HEK293 (cell line): ENCODE measurements around the gene MUC4.

Experiments used
- BCL11A ChIP-seq: fragments of 450-650 bp; formaldehyde crosslinking; IDR thresholded peaks from 2 replicates; pipeline ENCODE4 v1.5.1; 2016; ENCODE audit warnings: low read depth, missing biosample characterization, missing genetic modification characterization
- FEZF1 ChIP-seq: fragments of 450-650 bp; formaldehyde crosslinking; IDR thresholded peaks from 2 replicates; pipeline ENCODE4 v1.5.1; 2016; ENCODE audit warnings: missing biosample characterization, missing genetic modification characterization
- KLF16 ChIP-seq: fragments of 450-650 bp; formaldehyde crosslinking; IDR thresholded peaks from 2 replicates; pipeline ENCODE4 v1.5.1; 2017; ENCODE audit warnings: missing biosample characterization, missing genetic modification characterization
- ZBTB21 ChIP-seq: fragments of 450-650 bp; formaldehyde crosslinking; IDR thresholded peaks from 2 replicates; pipeline ENCODE4 v1.5.1; 2017; ENCODE audit warnings: missing biosample characterization, missing genetic modification characterization
- ZBTB7A ChIP-seq: fragments of 450-650 bp; formaldehyde crosslinking; IDR thresholded peaks from 2 replicates; pipeline ENCODE4 v1.5.1; 2016; ENCODE audit warnings: low read depth, missing biosample characterization, missing genetic modification characterization
- ZBTB8A ChIP-seq: fragments of 450-650 bp; formaldehyde crosslinking; IDR thresholded peaks from 2 replicates; pipeline ENCODE4 v1.5.1; 2016; ENCODE audit warnings: missing biosample characterization, missing genetic modification characterization
- ZFP37 ChIP-seq: fragments of 450-650 bp; formaldehyde crosslinking; IDR thresholded peaks from 2 replicates; pipeline ENCODE4 v1.5.1; 2016; ENCODE audit warnings: missing biosample characterization, missing genetic modification characterization
- ZNF274 ChIP-seq, 2 experiments: fragments of 200-500 bp in 1 of 2; fragments of 450-650 bp in 1 of 2; sonication (Bioruptor generic) in 1 of 2; formaldehyde crosslinking in 1 of 2; IDR thresholded peaks; 2 replicates each; pipeline versions ENCODE4 v1.5.1 to v1.6.1; 2014 to 2016; ENCODE audit warnings: borderline replicate concordance in 1 of 2, inconsistent platforms in 1 of 2, low read length in 1 of 2, missing biosample characterization in 1 of 2, missing genetic modification characterization in 1 of 2
- ZNF404 ChIP-seq: fragments of 450-650 bp; formaldehyde crosslinking; IDR thresholded peaks from 2 replicates; pipeline ENCODE4 v1.5.1; 2017; ENCODE audit warnings: missing biosample characterization, missing genetic modification characterization
- TF ChIP-seq, protein P1 (sequence below): fragments of 450-650 bp; formaldehyde crosslinking; IDR thresholded peaks from 2 replicates; pipeline ENCODE4 v1.5.1; 2016; ENCODE audit warnings: missing biosample characterization, missing genetic modification characterization
- TF ChIP-seq, protein P2 (sequence below): fragments of 450-650 bp; formaldehyde crosslinking; IDR thresholded peaks from 2 replicates; pipeline ENCODE4 v1.5.1; 2016; ENCODE audit warnings: missing biosample characterization, missing genetic modification characterization
- TF ChIP-seq, protein P3 (sequence below): fragments of 450-650 bp; formaldehyde crosslinking; IDR thresholded peaks from 2 replicates; pipeline ENCODE4 v1.5.1; 2016; ENCODE audit warnings: missing biosample characterization, missing genetic modification characterization
- TF ChIP-seq, protein P4 (sequence below): fragments of 450-650 bp; formaldehyde crosslinking; IDR thresholded peaks from 2 replicates; pipeline ENCODE4 v1.5.1; 2017; ENCODE audit warnings: missing biosample characterization, missing genetic modification characterization
- TF ChIP-seq, protein P5 (sequence below): fragments of 450-650 bp; formaldehyde crosslinking; IDR thresholded peaks from 2 replicates; pipeline ENCODE4 v1.5.1; 2016; ENCODE audit warnings: missing biosample characterization, missing genetic modification characterization

DNA sequence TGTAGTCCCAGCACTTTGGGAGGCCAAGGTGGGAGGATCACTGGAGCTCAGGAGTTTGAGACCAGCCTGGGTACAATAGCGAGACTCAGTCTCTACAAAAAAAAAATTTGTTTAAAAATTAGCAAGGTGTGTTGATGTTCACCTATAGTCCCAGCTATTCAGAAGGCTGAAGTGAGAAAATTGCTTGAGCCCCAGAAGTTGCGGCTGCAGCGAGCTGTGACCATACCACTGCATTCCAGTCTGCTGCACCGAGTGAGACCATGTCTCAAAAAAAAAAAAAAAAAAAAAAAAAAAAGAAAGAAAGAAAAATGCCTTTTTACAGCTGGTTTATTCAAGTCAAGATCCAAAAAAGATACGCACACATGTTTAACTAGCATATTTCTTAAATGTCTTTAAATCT lies 108.0 kb downstream of the MUC4 start:
- TF ChIP-seq ZNF274 (IDR thresholded peaks at IDR 0.05; ENCODE audit: low read length) = no peak
- TF ChIP-seq ZNF274 (tag by site-specific recombination; IDR thresholded peaks at IDR 0.05; ENCODE audit: borderline replicate concordance) = no peak
- TF ChIP-seq, protein P1, sequence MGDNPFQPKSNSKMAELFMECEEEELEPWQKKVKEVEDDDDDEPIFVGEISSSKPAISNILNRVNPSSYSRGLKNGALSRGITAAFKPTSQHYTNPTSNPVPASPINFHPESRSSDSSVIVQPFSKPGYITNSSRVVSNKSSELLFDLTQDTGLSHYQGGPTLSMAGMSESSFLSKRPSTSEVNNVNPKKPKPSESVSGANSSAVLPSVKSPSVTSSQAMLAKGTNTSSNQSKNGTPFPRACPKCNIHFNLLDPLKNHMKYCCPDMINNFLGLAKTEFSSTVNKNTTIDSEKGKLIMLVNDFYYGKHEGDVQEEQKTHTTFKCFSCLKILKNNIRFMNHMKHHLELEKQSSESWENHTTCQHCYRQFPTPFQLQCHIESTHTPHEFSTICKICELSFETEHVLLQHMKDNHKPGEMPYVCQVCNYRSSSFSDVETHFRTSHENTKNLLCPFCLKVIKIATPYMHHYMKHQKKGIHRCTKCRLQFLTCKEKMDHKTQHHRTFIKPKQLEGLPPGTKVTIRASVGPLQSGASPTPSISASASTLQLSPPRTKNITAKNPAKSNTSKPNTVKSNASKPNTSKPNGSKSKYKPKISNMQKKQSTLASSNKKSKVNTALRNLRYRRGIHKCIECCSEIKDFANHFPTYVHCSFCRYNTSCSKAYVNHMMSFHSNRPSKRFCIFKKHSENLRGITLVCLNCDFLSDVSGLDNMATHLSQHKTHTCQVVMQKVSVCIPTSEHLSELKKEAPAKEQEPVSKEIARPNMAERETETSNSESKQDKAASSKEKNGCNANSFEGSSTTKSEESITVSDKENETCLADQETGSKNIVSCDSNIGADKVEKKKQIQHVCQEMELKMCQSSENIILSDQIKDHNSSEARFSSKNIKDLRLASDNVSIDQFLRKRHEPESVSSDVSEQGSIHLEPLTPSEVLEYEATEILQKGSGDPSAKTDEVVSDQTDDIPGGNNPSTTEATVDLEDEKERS (tag by site-specific recombination) = no peak
- TF ChIP-seq, protein P2, sequence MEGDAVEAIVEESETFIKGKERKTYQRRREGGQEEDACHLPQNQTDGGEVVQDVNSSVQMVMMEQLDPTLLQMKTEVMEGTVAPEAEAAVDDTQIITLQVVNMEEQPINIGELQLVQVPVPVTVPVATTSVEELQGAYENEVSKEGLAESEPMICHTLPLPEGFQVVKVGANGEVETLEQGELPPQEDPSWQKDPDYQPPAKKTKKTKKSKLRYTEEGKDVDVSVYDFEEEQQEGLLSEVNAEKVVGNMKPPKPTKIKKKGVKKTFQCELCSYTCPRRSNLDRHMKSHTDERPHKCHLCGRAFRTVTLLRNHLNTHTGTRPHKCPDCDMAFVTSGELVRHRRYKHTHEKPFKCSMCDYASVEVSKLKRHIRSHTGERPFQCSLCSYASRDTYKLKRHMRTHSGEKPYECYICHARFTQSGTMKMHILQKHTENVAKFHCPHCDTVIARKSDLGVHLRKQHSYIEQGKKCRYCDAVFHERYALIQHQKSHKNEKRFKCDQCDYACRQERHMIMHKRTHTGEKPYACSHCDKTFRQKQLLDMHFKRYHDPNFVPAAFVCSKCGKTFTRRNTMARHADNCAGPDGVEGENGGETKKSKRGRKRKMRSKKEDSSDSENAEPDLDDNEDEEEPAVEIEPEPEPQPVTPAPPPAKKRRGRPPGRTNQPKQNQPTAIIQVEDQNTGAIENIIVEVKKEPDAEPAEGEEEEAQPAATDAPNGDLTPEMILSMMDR (tag by site-specific recombination) = no peak
- TF ChIP-seq ZFP37 = no peak
- TF ChIP-seq, protein P3, sequence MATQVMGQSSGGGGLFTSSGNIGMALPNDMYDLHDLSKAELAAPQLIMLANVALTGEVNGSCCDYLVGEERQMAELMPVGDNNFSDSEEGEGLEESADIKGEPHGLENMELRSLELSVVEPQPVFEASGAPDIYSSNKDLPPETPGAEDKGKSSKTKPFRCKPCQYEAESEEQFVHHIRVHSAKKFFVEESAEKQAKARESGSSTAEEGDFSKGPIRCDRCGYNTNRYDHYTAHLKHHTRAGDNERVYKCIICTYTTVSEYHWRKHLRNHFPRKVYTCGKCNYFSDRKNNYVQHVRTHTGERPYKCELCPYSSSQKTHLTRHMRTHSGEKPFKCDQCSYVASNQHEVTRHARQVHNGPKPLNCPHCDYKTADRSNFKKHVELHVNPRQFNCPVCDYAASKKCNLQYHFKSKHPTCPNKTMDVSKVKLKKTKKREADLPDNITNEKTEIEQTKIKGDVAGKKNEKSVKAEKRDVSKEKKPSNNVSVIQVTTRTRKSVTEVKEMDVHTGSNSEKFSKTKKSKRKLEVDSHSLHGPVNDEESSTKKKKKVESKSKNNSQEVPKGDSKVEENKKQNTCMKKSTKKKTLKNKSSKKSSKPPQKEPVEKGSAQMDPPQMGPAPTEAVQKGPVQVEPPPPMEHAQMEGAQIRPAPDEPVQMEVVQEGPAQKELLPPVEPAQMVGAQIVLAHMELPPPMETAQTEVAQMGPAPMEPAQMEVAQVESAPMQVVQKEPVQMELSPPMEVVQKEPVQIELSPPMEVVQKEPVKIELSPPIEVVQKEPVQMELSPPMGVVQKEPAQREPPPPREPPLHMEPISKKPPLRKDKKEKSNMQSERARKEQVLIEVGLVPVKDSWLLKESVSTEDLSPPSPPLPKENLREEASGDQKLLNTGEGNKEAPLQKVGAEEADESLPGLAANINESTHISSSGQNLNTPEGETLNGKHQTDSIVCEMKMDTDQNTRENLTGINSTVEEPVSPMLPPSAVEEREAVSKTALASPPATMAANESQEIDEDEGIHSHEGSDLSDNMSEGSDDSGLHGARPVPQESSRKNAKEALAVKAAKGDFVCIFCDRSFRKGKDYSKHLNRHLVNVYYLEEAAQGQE (tag by site-specific recombination) = no peak
- TF ChIP-seq, protein P4, sequence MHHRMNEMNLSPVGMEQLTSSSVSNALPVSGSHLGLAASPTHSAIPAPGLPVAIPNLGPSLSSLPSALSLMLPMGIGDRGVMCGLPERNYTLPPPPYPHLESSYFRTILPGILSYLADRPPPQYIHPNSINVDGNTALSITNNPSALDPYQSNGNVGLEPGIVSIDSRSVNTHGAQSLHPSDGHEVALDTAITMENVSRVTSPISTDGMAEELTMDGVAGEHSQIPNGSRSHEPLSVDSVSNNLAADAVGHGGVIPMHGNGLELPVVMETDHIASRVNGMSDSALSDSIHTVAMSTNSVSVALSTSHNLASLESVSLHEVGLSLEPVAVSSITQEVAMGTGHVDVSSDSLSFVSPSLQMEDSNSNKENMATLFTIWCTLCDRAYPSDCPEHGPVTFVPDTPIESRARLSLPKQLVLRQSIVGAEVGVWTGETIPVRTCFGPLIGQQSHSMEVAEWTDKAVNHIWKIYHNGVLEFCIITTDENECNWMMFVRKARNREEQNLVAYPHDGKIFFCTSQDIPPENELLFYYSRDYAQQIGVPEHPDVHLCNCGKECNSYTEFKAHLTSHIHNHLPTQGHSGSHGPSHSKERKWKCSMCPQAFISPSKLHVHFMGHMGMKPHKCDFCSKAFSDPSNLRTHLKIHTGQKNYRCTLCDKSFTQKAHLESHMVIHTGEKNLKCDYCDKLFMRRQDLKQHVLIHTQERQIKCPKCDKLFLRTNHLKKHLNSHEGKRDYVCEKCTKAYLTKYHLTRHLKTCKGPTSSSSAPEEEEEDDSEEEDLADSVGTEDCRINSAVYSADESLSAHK = no peak
- TF ChIP-seq ZNF404 (tag by site-specific recombination) = no peak
- TF ChIP-seq FEZF1 (tag by site-specific recombination) = no peak
- no peak for TF ChIP-seq KLF16
- no peak for TF ChIP-seq BCL11A
- TF ChIP-seq ZBTB8A = no peak
- TF ChIP-seq ZBTB7A (tag by site-specific recombination) = no peak
- TF ChIP-seq, protein P5, sequence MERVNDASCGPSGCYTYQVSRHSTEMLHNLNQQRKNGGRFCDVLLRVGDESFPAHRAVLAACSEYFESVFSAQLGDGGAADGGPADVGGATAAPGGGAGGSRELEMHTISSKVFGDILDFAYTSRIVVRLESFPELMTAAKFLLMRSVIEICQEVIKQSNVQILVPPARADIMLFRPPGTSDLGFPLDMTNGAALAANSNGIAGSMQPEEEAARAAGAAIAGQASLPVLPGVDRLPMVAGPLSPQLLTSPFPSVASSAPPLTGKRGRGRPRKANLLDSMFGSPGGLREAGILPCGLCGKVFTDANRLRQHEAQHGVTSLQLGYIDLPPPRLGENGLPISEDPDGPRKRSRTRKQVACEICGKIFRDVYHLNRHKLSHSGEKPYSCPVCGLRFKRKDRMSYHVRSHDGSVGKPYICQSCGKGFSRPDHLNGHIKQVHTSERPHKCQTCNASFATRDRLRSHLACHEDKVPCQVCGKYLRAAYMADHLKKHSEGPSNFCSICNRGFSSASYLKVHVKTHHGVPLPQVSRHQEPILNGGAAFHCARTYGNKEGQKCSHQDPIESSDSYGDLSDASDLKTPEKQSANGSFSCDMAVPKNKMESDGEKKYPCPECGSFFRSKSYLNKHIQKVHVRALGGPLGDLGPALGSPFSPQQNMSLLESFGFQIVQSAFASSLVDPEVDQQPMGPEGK (tag by site-specific recombination) = no peak
- no peak for TF ChIP-seq ZBTB21 (tag by site-specific recombination)
